ENCODE data around the gene ZBTB21. TPM values are rescaled to one million over a fixed set of nuclear protein-coding genes. Genes with fewer than 3 reads are reported as not detected.
"Not testable (repeated sequence)": the region's sequence is repeated elsewhere in the genome, so short reads cannot be mapped to it uniquely, and the experiment has no call there.

Gene ZBTB21
- total RNA-seq, 1 donor: 60.4 TPM

GRCh38 chr21:41953249-41953830 is 56.8 kb downstream of the ZBTB21 start:
- Histone ChIP-seq H3K4me1 (ENCODE audit: insufficient read depth, low read length) (peaks cover 19% of the 10 kb centered on the region), H3K9me3 (ENCODE audit: low read depth, low read length) (no peaks in the 10 kb centered on the region), H3K27me3 (ENCODE audit: insufficient read depth, low read length) (no peaks in the 10 kb centered on the region), H3K4me3 (ENCODE audit: low read length) (peak overlapping the region; percentile 29)

GRCh38 chr21:41952568-41953248 is 57.5 kb downstream of the ZBTB21 start:
- Histone ChIP-seq H3K27me3 (ENCODE audit: insufficient read depth, low read length) (no peaks in the 10 kb centered on the region), H3K4me1 (ENCODE audit: insufficient read depth, low read length) (peaks cover 19% of the 10 kb centered on the region), H3K9me3 (ENCODE audit: low read depth, low read length) (no peaks in the 10 kb centered on the region), H3K4me3 (ENCODE audit: low read length) (peak overlapping the region; percentile 29)

GRCh38 chr21:41951876-41952567 is 58.1 kb downstream of the ZBTB21 start:
- Histone ChIP-seq H3K4me3 (ENCODE audit: low read length) (no peak overlapping the region), H3K9me3 (ENCODE audit: low read depth, low read length) (no peaks in the 10 kb centered on the region), H3K27me3 (ENCODE audit: insufficient read depth, low read length) (no peaks in the 10 kb centered on the region), H3K4me1 (ENCODE audit: insufficient read depth, low read length) (peaks cover 19% of the 10 kb centered on the region)

GRCh38 chr21:41950941-41951351 is 59.2 kb downstream of the ZBTB21 start:
- Histone ChIP-seq H3K4me1 (ENCODE audit: insufficient read depth, low read length) (peaks cover 19% of the 10 kb centered on the region), H3K27me3 (ENCODE audit: insufficient read depth, low read length) (no peaks in the 10 kb centered on the region), H3K4me3 (ENCODE audit: low read length) (no peak overlapping the region), H3K9me3 (ENCODE audit: low read depth, low read length) (no peaks in the 10 kb centered on the region)

- not testable (repeated sequence) for H3K4me3 ChIP-seq (ENCODE audit: low read length); H3K27me3 ChIP-seq (ENCODE audit: insufficient read depth, low read length); H3K9me3 ChIP-seq (ENCODE audit: low read depth, low read length)
- H3K4me1 ChIP-seq (ENCODE audit: insufficient read depth, low read length): peaks cover 19% of the 10 kb centered on the region
Observed at GRCh38 chr21:41949631-41950030, 60.5 kb downstream of the ZBTB21 start.

- H3K4me1 ChIP-seq (ENCODE audit: insufficient read depth, low read length): peaks cover 15% of the 10 kb centered on the region
- no peak overlapping the region for H3K4me3 ChIP-seq (ENCODE audit: low read length)
- H3K27me3 ChIP-seq (ENCODE audit: insufficient read depth, low read length): no peaks in the 10 kb centered on the region
- no peaks in the 10 kb centered on the region for H3K9me3 ChIP-seq (ENCODE audit: low read depth, low read length)
Observed at GRCh38 chr21:41948901-41949300, 61.3 kb downstream of the ZBTB21 start.

- H3K9me3 ChIP-seq (ENCODE audit: low read depth, low read length): no peaks in the 10 kb centered on the region
- H3K27me3 ChIP-seq (ENCODE audit: insufficient read depth, low read length): no peaks in the 10 kb centered on the region
- H3K4me3 ChIP-seq (ENCODE audit: low read length): no peak overlapping the region
Observed at GRCh38 chr21:41948078-41948895, 61.9 kb downstream of the ZBTB21 start.

GRCh38 chr21:41945982-41946381 is 64.2 kb downstream of the ZBTB21 start:
- H3K4me1 ChIP-seq (ENCODE audit: insufficient read depth, low read length): no peaks in the 10 kb centered on the region
- H3K27me3 ChIP-seq (ENCODE audit: insufficient read depth, low read length): no peaks in the 10 kb centered on the region
- H3K4me3 ChIP-seq (ENCODE audit: low read length): no peak overlapping the region
- H3K9me3 ChIP-seq (ENCODE audit: low read depth, low read length): no peaks in the 10 kb centered on the region

More at GRCh38 chr21:41948078-41948895, 61.9 kb downstream of the ZBTB21 start:
- H3K4me1 ChIP-seq (ENCODE audit: insufficient read depth, low read length): peaks cover 13% of the 10 kb centered on the region

- H3K4me3 ChIP-seq (ENCODE audit: low read length): no peak overlapping the region
- H3K9me3 ChIP-seq (ENCODE audit: low read depth, low read length): no peaks in the 10 kb centered on the region
- H3K27me3 ChIP-seq (ENCODE audit: insufficient read depth, low read length): no peaks in the 10 kb centered on the region
- H3K4me1 ChIP-seq (ENCODE audit: insufficient read depth, low read length): no peaks in the 10 kb centered on the region
Observed at GRCh38 chr21:41943851-41944250, 66.3 kb downstream of the ZBTB21 start.

- H3K4me1 ChIP-seq (ENCODE audit: insufficient read depth, low read length): no peaks in the 10 kb centered on the region
- H3K4me3 ChIP-seq (ENCODE audit: low read length): no peak overlapping the region
- no peaks in the 10 kb centered on the region for H3K9me3 ChIP-seq (ENCODE audit: low read depth, low read length)
- H3K27me3 ChIP-seq (ENCODE audit: insufficient read depth, low read length): no peaks in the 10 kb centered on the region
Observed at GRCh38 chr21:41942457-41942856, 67.7 kb downstream of the ZBTB21 start.

GRCh38 chr21:41941941-41942340 is 68.2 kb downstream of the ZBTB21 start:
- no peaks in the 10 kb centered on the region for H3K27me3 ChIP-seq (ENCODE audit: insufficient read depth, low read length)

GRCh38 chr21:41940431-41940830 is 69.7 kb downstream of the ZBTB21 start:
- Histone ChIP-seq H3K9me3 (ENCODE audit: low read depth, low read length) (no peaks in the 10 kb centered on the region), H3K27me3 (ENCODE audit: insufficient read depth, low read length) (no peaks in the 10 kb centered on the region), H3K4me3 (ENCODE audit: low read length) (no peak overlapping the region), H3K4me1 (ENCODE audit: insufficient read depth, low read length) (no peaks in the 10 kb centered on the region)

More at GRCh38 chr21:41941941-41942340, 68.2 kb downstream of the ZBTB21 start:
- Histone ChIP-seq H3K9me3 (ENCODE audit: low read depth, low read length) (no peaks in the 10 kb centered on the region), H3K4me3 (ENCODE audit: low read length) (no peak overlapping the region), H3K4me1 (ENCODE audit: insufficient read depth, low read length) (no peaks in the 10 kb centered on the region)

GRCh38 chr21:41939391-41939790 is 70.8 kb downstream of the ZBTB21 start:
- no peaks in the 10 kb centered on the region for H3K9me3 ChIP-seq (ENCODE audit: low read depth, low read length)
- H3K27me3 ChIP-seq (ENCODE audit: insufficient read depth, low read length): no peaks in the 10 kb centered on the region
- no peaks in the 10 kb centered on the region for H3K4me1 ChIP-seq (ENCODE audit: insufficient read depth, low read length)
- no peak overlapping the region for H3K4me3 ChIP-seq (ENCODE audit: low read length)

All from mononuclear cell (primary cell).